HepG2 (cell line): ENCODE results near the gene WNT9A.

ENCODE experiments used
- FOXM1 ChIP-seq: sonication (generic); formaldehyde crosslinking; IDR thresholded peaks from 2 replicates; pipeline ENCODE4 v1.5.0; 2020; ENCODE audit warnings: missing genetic modification reagents
- HDAC1 ChIP-seq: sonication (generic); formaldehyde crosslinking; IDR thresholded peaks from 2 replicates; pipeline ENCODE4 v1.5.1; 2020; ENCODE audit warnings: mild to moderate bottlenecking, missing genetic modification reagents
- POLR2AphosphoS5 ChIP-seq: IDR thresholded peaks from 2 replicates; pipeline ENCODE4 v1.6.1; 2012; ENCODE audit warnings: low read depth, low read length
- TCF7 ChIP-seq: sonication (generic); IDR thresholded peaks from 2 replicates; pipeline ENCODE4 v1.6.1; 2016; ENCODE audit warnings: antibody characterized with exemption, low read depth
- TCF7L2 ChIP-seq: IDR thresholded peaks from 2 replicates; pipeline ENCODE4 v1.6.1; 2011; ENCODE audit warnings: mild to moderate bottlenecking, low read depth, low read length, moderate library complexity
- ZNF335 ChIP-seq: sonication (generic); formaldehyde crosslinking; IDR thresholded peaks from 2 replicates; pipeline ENCODE4 v1.4.0; 2020; ENCODE audit warnings: missing genetic modification reagents
- ZNF446 ChIP-seq: sonication (generic); formaldehyde crosslinking; IDR thresholded peaks from 2 replicates; pipeline ENCODE4 v1.5.0; 2020; ENCODE audit warnings: mild to moderate bottlenecking, missing genetic modification reagents
- TF ChIP-seq, protein P1 (sequence below): sonication (generic); formaldehyde crosslinking; IDR thresholded peaks from 2 replicates; pipeline ENCODE4 v1.5.0; 2020; ENCODE audit warnings: mild to moderate bottlenecking, missing genetic modification reagents, moderate library complexity

DNA sequence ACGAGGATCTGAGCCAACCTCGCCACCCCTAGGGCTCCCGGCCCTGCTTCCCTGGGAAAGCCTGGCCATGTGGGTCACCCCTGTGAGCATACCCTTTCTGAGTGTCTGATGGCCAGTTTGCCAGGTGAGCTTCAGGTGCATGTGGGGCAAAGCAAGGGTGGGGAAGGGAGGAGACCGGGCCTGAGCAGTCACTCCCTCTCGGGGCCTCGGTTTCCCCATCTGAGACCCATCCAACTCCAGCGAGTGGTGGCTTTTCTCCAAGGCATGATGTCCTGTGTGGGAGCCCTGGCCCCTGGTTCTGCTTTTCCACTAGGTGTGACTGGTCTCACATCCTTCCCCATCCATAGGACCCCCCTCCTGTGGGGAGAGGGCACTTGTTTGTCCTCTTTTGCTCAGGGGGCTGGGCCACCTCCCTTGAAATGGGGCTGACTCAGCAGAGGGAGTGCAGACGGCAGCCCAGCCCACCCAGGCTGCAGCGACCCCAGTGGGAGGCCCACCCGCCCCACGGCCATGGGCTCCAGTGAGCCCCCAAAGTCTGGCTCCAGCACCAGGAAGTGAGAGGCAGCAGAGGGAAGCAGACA is 1.7 kb upstream of the WNT9A start:
- no peak for TF ChIP-seq HDAC1 (CRISPR knock-in tag)
- no peak for TF ChIP-seq POLR2AphosphoS5
- TF ChIP-seq ZNF335 (CRISPR knock-in tag), result no peak
- TF ChIP-seq TCF7, result no peak
- TF ChIP-seq, protein P1, sequence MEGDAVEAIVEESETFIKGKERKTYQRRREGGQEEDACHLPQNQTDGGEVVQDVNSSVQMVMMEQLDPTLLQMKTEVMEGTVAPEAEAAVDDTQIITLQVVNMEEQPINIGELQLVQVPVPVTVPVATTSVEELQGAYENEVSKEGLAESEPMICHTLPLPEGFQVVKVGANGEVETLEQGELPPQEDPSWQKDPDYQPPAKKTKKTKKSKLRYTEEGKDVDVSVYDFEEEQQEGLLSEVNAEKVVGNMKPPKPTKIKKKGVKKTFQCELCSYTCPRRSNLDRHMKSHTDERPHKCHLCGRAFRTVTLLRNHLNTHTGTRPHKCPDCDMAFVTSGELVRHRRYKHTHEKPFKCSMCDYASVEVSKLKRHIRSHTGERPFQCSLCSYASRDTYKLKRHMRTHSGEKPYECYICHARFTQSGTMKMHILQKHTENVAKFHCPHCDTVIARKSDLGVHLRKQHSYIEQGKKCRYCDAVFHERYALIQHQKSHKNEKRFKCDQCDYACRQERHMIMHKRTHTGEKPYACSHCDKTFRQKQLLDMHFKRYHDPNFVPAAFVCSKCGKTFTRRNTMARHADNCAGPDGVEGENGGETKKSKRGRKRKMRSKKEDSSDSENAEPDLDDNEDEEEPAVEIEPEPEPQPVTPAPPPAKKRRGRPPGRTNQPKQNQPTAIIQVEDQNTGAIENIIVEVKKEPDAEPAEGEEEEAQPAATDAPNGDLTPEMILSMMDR, result no peak
- no peak for TF ChIP-seq TCF7L2
- no peak for TF ChIP-seq FOXM1 (CRISPR knock-in tag)
- TF ChIP-seq ZNF446 (CRISPR knock-in tag), result no peak
